Transverse colon (tissue), 3 donors: ENCODE measurements around the gene ARID4A.

Experiments used
- CTCF ChIP-seq, 5 experiments: fragments of 200-600 bp in 3 of 5; fragments of 450-650 bp in 2 of 5; sonication (generic) in 3 of 5; IDR thresholded peaks; 1 replicate in 2 of 5; 2 replicates in 3 of 5; pipeline ENCODE4 v1.5.1; 2016 to 2017; ENCODE audit warnings: antibody characterized with exemption in 5 of 5, inconsistent platforms in 3 of 5, mild to moderate bottlenecking in 2 of 5, moderate library complexity in 1 of 5
- EP300 ChIP-seq: sonication (generic); formaldehyde crosslinking; IDR thresholded peaks from one replicate; pipeline ENCODE4 v1.6.1; 2017; ENCODE audit warnings: antibody characterized with exemption, low read depth

- TF ChIP-seq CTCF (IDR thresholded peaks at IDR 0.05) = no peak
- no peak for TF ChIP-seq EP300
Observed at GRCh38 chr14:58275527-58276190, 22.7 kb upstream of the ARID4A start.
